22Rv1 (cell line): ENCODE results near the gene CCDC127.
"Not testable (repeated sequence)": the region's sequence is repeated elsewhere in the genome, so short reads cannot be mapped to it uniquely, and the experiment has no call there.

Source experiments
- CTCF ChIP-seq: fragments of 450-650 bp; IDR thresholded peaks from 2 replicates; pipeline ENCODE4 v1.5.1; 2017; ENCODE audit warnings: mild to moderate bottlenecking
- ZFX ChIP-seq: fragments of 450-650 bp; IDR thresholded peaks from 2 replicates; pipeline ENCODE4 v1.6.1; 2017; ENCODE audit warnings: antibody characterized with exemption, borderline replicate concordance

- peak; percentile 75 for TF ChIP-seq CTCF
- TF ChIP-seq ZFX = not testable (repeated sequence)
Measured at GRCh38 chr5:217494-218456, at the start of gene CCDC127, which contains the start of gene SDHA.
